Measurements from ENCODE around the gene TAF3.
"Not testable (repeated sequence)": the region's sequence is repeated elsewhere in the genome, so short reads cannot be mapped to it uniquely, and the experiment has no call there.

Gene TAF3

DNA sequence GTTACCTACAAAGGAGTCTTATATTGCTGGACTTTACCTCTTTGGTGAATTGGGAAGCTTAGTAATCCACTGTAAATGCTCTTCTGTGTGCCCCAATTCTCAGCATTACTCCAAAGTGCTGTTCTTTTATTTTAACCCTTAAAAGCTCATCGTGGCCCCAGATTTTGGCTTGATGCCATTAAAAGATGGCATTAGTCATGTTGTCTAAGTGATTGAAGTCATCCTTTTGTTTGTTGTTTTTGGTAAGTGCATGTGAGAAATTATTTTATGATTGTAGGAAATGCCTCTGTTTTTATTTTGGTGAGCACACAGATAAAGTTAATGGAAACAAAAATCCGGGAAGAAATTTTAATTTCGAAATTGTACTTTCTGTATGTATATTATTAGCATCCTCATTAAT lies 153.6 kb downstream of the TAF3 start:
- DNase-seq (ENCODE audit: low read depth) = no peak

- DNase-seq (ENCODE audit: low read depth) = no peak
These were observed 154.1 kb downstream of the TAF3 start for GRCh38 chr10:7972367-7972766.

- no peak for DNase-seq (ENCODE audit: low read depth)
These were observed 161.9 kb downstream of the TAF3 start for GRCh38 chr10:7980196-7980595.

GRCh38 chr10:7982727-7983126 lies 164.4 kb downstream of the TAF3 start:
- DNase-seq (ENCODE audit: low read depth) = no peak

GRCh38 chr10:7984325-7984724 lies 166.0 kb downstream of the TAF3 start:
- DNase-seq (ENCODE audit: low read depth) = no peak

- DNase-seq (ENCODE audit: low read depth) = no peak
These were observed 166.6 kb downstream of the TAF3 start for GRCh38 chr10:7984896-7985295.

- DNase-seq (ENCODE audit: low read depth) = no peak
These were observed 168.5 kb downstream of the TAF3 start for GRCh38 chr10:7986851-7987250.

DNA sequence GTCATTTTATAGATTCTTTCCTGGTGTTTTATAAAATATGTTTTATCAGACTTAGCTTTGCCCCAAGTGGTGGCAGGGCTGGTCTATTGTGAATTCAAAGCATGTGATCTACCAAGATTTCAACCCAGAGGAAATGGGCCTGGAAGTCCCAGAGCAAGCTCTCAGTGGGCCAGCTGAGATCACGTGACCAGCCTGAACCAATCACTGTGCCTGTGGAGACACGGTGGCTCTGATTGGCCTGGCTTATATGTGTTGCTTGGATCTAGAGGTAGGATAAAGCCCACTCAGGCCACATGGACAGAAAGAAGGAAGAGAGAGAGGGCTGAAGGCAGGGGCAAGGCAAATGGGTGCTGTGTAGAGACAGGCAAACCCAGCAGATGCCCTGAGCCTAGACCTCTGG lies 170.7 kb downstream of the TAF3 start:
- DNase-seq (ENCODE audit: low read depth) = no peak

DNA sequence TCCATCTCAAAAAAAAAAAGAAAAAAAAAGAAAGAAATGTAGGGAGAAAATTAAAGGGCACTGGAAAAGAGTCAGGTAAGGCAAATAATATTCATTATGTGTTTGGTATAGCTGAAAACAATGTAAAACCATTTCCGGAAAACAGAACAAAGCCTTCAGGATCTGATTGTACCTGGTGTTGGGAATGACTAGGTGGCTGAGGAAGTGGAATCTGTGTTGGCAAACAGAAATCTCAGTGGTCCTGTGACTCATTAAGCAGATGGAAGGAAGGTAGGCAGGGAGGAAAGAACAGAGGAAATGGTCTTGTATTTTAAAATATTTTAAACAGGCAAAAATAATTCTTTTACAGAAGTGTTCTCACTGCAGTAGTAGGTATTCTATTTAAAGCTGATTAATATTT lies 180.5 kb downstream of the TAF3 start:
- DNase-seq (ENCODE audit: low read depth) = no peak

DNA sequence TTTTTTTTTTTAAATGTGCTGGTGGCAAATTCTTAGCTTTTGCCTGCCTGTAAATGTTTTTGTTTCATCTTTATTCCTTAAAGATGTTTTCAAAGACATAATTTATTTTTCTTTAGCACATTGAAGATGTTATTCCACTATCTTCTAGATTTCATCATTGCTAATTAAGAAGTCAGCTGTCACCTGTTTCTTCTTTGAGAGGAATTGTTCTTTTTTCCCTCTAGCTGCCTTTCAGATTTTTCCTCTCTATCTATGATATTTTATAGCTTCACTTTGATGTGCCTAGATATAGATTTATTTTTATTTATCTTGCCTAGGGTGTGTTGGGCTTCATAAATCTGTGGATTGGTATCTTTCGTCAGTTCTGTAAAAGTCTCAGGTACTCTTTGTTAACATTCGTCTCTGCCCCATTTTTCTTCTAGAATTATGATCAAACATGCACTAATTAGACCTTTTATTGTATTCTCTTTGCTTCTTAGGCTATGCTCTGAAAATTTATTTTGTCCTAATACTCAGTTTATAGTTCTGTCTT lies 186.2 kb downstream of the TAF3 start:
- DNase-seq (ENCODE audit: low read depth) = no peak

DNA sequence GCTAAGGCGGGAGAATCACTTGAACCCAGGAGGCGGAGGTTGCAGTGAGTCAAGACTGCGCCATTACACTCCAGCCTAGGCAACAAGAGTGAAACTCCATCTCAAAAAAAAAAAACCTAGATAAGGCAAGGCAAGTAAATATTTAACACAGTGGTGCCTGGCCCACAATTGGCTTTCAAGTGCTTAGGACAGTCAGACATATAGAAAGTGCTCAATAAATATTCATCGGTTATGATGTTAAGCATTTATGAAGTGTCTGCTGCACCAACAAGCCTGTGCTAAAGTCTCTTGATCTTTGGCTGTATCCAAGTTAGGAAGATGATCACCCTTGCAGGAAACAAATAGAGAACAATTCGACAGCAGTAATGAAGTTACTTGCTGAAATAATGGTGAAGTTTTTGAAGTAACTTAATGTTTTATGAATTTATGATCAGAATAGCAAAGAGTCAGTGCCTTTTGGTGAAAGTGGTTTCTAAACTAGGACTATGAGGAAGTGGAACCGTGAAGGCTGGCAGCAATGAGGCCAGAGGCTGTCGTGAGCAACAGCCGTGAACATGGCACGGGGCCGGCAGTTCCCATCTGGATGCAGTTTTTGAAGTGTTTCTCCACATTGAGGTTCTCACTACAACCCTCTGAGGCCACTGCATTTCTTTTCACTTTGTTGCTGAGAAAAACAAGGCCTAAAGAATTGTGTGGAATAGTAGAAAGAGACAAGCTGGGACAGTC lies 188.1 kb downstream of the TAF3 start:
- DNase-seq (ENCODE audit: low read depth) = no peak

DNA sequence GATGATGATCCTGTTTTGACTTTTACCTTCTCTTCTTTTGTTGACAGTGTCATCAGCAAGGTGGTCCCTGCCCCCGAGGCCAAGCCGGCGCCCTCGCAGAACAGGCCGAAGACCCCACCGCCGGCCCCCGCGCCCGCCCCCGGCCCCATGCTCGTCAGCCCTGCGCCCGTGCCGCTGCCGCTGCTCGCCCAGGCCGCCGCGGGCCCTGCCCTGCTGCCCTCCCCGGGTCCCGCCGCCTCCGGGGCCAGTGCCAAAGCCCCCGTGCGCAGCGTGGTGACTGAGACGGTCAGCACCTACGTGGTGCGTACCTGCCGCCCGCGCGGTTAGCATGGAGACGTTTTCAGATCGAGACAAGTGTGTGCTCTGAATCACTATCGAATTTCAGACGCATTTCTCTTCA lies 190.7 kb downstream of the TAF3 start:
- DNase-seq (ENCODE audit: low read depth) = no peak

DNA sequence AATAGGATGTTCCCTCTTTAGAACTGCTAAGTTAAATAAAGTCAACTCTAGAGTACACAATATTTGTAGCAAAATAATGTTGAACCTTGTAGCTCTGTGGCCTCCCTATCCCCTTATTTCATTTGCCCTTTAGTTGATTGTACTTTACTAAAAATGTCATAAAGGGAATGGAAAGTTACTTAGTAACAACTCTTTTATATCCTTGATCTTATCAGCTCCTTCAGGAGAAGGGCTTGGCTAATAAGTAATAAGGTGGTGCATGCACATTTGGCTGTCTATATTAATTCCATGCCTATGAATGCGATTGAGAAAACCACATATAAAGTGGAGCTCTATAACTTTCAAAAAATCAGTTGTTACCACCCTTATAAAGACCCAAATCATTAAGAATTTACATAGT lies 194.7 kb downstream of the TAF3 start:
- DNase-seq (ENCODE audit: low read depth) = no peak

DNA sequence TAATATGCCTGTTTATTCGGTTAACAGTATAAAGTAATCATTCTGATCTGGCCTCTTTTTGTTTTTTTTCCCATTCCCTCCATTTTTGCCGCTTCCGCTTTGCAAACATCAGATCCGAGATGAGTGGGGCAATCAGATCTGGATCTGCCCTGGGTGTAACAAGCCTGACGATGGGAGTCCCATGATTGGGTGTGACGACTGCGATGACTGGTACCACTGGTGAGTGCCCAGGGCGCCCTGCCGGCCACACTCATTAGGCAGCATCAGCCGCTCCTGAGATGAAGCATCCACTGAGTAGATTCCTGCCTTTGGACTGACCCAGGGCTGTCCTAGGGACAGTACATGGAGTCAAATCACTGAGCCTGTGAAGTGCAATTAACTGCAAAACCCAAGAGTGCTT lies 195.3 kb downstream of the TAF3 start:
- DNase-seq (ENCODE audit: low read depth) = no peak

GRCh38 chr10:8014649-8015048 lies 196.3 kb downstream of the TAF3 start:
- DNase-seq (ENCODE audit: low read depth) = no peak

- DNase-seq (ENCODE audit: low read depth) = no peak
These were observed 199.0 kb downstream of the TAF3 start for GRCh38 chr10:8017277-8017676.

GRCh38 chr10:8023321-8023720 lies 205.0 kb downstream of the TAF3 start:
- DNase-seq (ENCODE audit: low read depth) = no peak

- DNase-seq (ENCODE audit: low read depth) = no peak
These were observed 205.5 kb downstream of the TAF3 start for GRCh38 chr10:8023851-8024250.

GRCh38 chr10:8026349-8027259 lies 208.3 kb downstream of the TAF3 start:
- DNase-seq (ENCODE audit: low read depth) = no peak

GRCh38 chr10:8031211-8031610 lies 212.9 kb downstream of the TAF3 start:
- DNase-seq (ENCODE audit: low read depth) = not testable (repeated sequence)

DNA sequence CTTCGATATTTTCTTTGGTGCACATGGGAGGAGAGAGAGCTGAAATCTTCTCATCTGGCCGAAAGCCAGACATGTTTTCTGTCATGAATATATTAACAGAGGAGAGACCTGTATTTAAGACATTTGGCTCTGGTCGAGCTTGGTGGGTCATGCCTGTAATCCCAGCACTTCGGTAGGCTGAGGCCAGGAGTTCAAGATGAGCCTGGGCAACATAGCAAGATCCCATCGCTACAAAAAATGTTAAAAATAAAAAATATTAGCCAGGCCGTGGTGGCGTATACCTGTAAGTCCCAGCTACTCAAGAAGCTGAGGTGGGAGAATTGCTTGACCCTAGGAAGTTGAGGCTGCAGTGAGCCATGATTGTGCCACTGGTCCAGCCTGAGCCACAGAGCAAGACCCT lies 214.3 kb downstream of the TAF3 start:
- DNase-seq (ENCODE audit: low read depth) = no peak

DNA sequence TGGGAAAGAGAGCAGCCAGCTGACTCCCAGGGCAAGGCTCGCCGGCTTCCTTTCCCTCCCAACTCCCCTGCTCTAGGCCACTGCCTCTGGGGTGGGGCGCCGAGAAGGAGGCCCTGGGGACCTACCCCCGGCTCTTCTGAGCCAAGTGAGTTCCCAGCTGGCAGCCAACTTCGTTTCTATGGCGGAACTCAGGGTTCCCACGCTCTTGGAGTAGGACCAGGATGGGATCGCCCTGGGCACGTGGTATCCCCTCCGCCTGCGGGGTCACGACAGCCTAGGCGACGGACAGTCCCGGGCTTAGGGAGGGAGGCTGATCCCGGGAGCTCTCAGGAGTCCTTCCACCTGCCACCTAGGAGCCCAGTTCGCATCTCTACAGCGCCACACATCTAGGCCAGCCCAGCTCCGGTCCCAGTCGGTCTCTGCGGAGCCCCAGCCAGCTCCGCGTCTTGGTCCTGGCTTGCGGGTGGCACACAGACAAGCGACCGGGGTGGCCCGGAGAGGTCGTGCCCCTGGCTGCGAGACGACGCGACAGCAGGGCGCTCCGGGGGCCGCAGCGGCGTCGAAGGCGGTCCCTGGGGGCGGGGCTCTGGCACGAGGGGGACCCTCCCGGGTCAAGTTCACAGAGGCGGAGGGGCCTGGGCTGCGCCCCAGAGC lies 215.6 kb downstream of the TAF3 start:
- DNase-seq (ENCODE audit: low read depth) = no peak

Measured in stimulated activated CD8-positive, alpha-beta memory T cell treated with anti-CD3 and anti-CD28 coated beads, Interleukin-12 subunit alpha, Interleukin-12 subunit beta, amount 100 ng/mL, for 1 hour (primary cell).